Adrenal gland (tissue), 12 donors: ENCODE data around the gene AOPEP. TPM values are rescaled to one million over a fixed set of nuclear protein-coding genes. Genes with fewer than 3 reads are reported as not detected.

Experiments used
- DNase-seq, 7 donors: peaks; one replicate each; pipeline ENCODE4 v3.0.0-alpha.2; 2019 to 2020
- H3K27ac ChIP-seq, 5 donors: fragments of 200-600 bp; sonication (generic) in 4 of 5; 1 replicate in 3 of 5; 2 replicates in 2 of 5; pipeline versions ENCODE4 v1.5.1 to v1.8.0; 2016 to 2020; ENCODE audit warnings: mild to moderate bottlenecking in 1 of 5
- H3K27me3 ChIP-seq: fragments of 200-600 bp; 2 replicates; pipeline ENCODE4 v1.8.0; 2021
- H3K36me3 ChIP-seq, 2 donors: fragments of 200-600 bp; replicated peaks in 1 of 2; 1 replicate in 1 of 2; 2 replicates in 1 of 2; pipeline versions ENCODE4 v1.5.1 to v1.8.0; 2018 to 2022
- H3K4me1 ChIP-seq, 2 donors: fragments of 200-600 bp; replicated peaks in 1 of 2; 1 replicate in 1 of 2; 2 replicates in 1 of 2; pipeline versions ENCODE4 v1.5.1 to v1.8.0; 2018 to 2021
- H3K4me3 ChIP-seq, 4 donors: fragments of 200-600 bp; sonication (generic) in 3 of 4; one replicate each; pipeline ENCODE4 v1.5.1; 2016 to 2018
- H3K9me3 ChIP-seq, 3 donors: fragments of 200-600 bp; sonication (generic) in 1 of 3; replicated peaks in 1 of 3; 1 replicate in 2 of 3; 2 replicates in 1 of 3; pipeline versions ENCODE4 v1.5.1 to v1.8.0; 2016 to 2021
- POLR2A ChIP-seq, 2 donors: fragments of 450-650 bp; IDR thresholded peaks; one replicate each; pipeline ENCODE4 v1.6.1; 2017; ENCODE audit warnings: antibody characterized with exemption in 2 of 2, mild to moderate bottlenecking in 2 of 2, moderate library complexity in 1 of 2
- WGBS, 4 donors: extraction: QIAGEN DNeasy Blood & Tissue Kit in 2 of 4; methylation state at CpG; one replicate each; pipeline versions ENCODE4 v1.1.5 to v1.1.7; 2013 to 2017; 5-methylcytosine and 5-hydroxymethylcytosine counted together
- intact Hi-C, 2 donors: fragments of 100-400 bp; cut with DNase I; formaldehyde crosslinking; loops; one replicate each; pipeline versions ENCODE4 v1.14.1 to v1.15.0; 2022 to 2023
- polyA plus RNA-seq, 3 donors: library from polyadenylated mRNA; stranded (reverse); fragments of 200-250 nt in 2 of 3; fragments of 350-450 nt in 1 of 3; fragmentation: Illumina TruSeq in 1 of 3; extraction: RNeasy Lipid Tissue Mini Kit (QIAGEN cat#74804) in 1 of 3; gene quantifications; one replicate each; pipeline ENCODE4 v1.2.3, GENCODE V29; 2013 to 2014
- total RNA-seq, 9 donors: library from RNA; depleted of rRNA in 4 of 9; stranded (reverse); fragments of >200 nt in 4 of 9; fragments of 120-200 nt in 1 of 9; fragmentation: NEBNext Ultra II Directional in 1 of 9; extraction: Animal tissue kit (Norgen Biotek cat#: 25700) in 1 of 9; gene quantifications; one replicate each; pipeline versions ENCODE4 v1.1.0 to v1.2.4, GENCODE V29; 2013 to 2023
- TF ChIP-seq, protein P1 (sequence below), 6 experiments: fragments of 450-650 bp in 4 of 6; fragments of 200-600 bp in 2 of 6; sonication (generic) in 1 of 6; IDR thresholded peaks; 1 replicate in 5 of 6; 2 replicates in 1 of 6; pipeline versions ENCODE4 v1.5.1 to v1.8.0; 2016 to 2021; ENCODE audit warnings: antibody characterized with exemption in 6 of 6, mild to moderate bottlenecking in 2 of 6, moderate library complexity in 1 of 6
- donor health status: healthy with polysubstance abuse.
- donor health status: Bipolar disorder and iron deficiency.
- donor health status: DM: yes; HTN: yes; CAD: no.
- donor health status: DM: no; HTN: no; CAD: no.
- donor health status: DM: no; HTN: no; CAD: no.
- donor health status: DM: yes; HTN: yes; CAD: no.

The AOPEP gene
- total and polyA plus RNA-seq, 12 donors = 31.0 to 99.6 (median 71.0) TPM

- Histone ChIP-seq H3K4me1 (peaks cover 0 to 11% of the 10 kb centered on the region in 2 donors), H3K27ac (no peak overlapping the region), H3K4me3 (no peak overlapping the region), H3K36me3 (no peaks in the 10 kb centered on the region), H3K27me3 (no peaks in the 10 kb centered on the region), H3K9me3 (no peaks in the 10 kb centered on the region)
- WGBS, 4 donors = 93 to 99% (median 96%) methylated on average over 14 of the region's 14 CpGs
- DNase-seq = no peak
- no peak for TF ChIP-seq POLR2A (IDR thresholded peaks at IDR 0.05)
- TF ChIP-seq, protein P1, sequence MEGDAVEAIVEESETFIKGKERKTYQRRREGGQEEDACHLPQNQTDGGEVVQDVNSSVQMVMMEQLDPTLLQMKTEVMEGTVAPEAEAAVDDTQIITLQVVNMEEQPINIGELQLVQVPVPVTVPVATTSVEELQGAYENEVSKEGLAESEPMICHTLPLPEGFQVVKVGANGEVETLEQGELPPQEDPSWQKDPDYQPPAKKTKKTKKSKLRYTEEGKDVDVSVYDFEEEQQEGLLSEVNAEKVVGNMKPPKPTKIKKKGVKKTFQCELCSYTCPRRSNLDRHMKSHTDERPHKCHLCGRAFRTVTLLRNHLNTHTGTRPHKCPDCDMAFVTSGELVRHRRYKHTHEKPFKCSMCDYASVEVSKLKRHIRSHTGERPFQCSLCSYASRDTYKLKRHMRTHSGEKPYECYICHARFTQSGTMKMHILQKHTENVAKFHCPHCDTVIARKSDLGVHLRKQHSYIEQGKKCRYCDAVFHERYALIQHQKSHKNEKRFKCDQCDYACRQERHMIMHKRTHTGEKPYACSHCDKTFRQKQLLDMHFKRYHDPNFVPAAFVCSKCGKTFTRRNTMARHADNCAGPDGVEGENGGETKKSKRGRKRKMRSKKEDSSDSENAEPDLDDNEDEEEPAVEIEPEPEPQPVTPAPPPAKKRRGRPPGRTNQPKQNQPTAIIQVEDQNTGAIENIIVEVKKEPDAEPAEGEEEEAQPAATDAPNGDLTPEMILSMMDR (IDR thresholded peaks at IDR 0.05) = no peak
- intact Hi-C loops = no loop called here
These were observed 124.3 kb downstream of the AOPEP start for GRCh38 chr9:94850540-94851434.

DNA sequence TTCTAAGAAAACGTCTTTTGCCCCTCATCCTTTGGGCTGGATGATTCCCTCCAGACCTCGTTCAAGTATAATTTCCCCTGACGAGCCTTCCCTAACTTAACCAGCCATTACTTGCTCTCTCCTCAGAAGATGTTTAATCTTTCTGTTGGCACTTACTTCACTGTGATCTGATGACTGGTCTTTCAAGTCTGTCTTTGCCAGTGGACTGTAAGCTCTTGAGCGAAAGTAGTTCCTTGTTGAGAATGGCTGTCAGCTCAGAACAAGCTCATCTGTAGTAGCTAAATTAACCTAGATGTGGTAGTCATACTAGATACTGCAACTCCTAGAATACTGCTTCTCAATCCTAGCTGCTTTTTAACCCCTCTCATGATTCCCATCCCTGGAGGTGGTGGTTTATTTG, 125.0 kb downstream of the AOPEP start:
- TF ChIP-seq POLR2A (IDR thresholded peaks at IDR 0.05) = no peak
- TF ChIP-seq, protein P1 (IDR thresholded peaks at IDR 0.05) = no peak
- Histone ChIP-seq H3K4me1 (peaks cover 0 to 11% of the 10 kb centered on the region in 2 donors), H3K4me3 (no peak overlapping the region), H3K27ac (no peak overlapping the region), H3K27me3 (no peaks in the 10 kb centered on the region), H3K36me3 (no peaks in the 10 kb centered on the region), H3K9me3 (no peaks in the 10 kb centered on the region)
- 89 to 96% (median 95%) methylated on average over 4 of the region's 4 CpGs for WGBS, 4 donors
- no peak for DNase-seq
- intact Hi-C loops = no loop called here

GRCh38 chr9:94851892-94852291, 125.4 kb downstream of the AOPEP start:
- no peak overlapping the region for H3K27ac ChIP-seq
- intact Hi-C loops = no loop called here
- no peak for TF ChIP-seq POLR2A (IDR thresholded peaks at IDR 0.05)
- TF ChIP-seq, protein P1 (IDR thresholded peaks at IDR 0.05) = no peak
- no peaks in the 10 kb centered on the region for H3K9me3 ChIP-seq
- H3K4me3 ChIP-seq = no peak overlapping the region
- H3K36me3 ChIP-seq = no peaks in the 10 kb centered on the region
- H3K27me3 ChIP-seq = no peaks in the 10 kb centered on the region
- no peak for DNase-seq
- WGBS, 4 donors = 91 to 97% (median 94%) methylated on average over 5 of the region's 5 CpGs
- peaks cover 0 to 11% of the 10 kb centered on the region in 2 donors for H3K4me1 ChIP-seq

DNA sequence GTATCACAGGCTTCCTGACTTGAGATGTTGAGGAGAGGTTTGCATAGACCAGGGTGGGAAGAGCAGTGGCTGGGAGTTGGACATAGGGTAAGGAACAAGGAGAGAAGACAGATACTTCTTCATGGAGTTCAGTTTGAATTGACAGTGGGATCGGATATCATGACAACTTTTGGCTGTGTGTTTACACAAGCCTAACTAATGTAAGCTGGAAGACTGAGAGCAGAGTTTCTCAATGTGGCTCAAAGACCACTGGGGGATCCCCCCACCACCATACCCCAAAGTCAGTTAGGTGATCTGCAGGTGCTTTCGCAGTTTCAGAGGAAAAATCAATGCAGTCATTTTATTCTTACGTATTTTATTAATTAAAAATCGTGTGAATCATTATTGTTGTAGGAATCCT, 125.9 kb downstream of the AOPEP start:
- H3K4me3 ChIP-seq = no peak overlapping the region
- DNase-seq = no peak
- H3K36me3 ChIP-seq = no peaks in the 10 kb centered on the region
- no peak for TF ChIP-seq POLR2A (IDR thresholded peaks at IDR 0.05)
- TF ChIP-seq, protein P1 (IDR thresholded peaks at IDR 0.05) = no peak
- no peaks in the 10 kb centered on the region for H3K27me3 ChIP-seq
- intact Hi-C loops = no loop called here
- no peak overlapping the region for H3K27ac ChIP-seq
- no peaks in the 10 kb centered on the region for H3K9me3 ChIP-seq
- 89 to 95% (median 94%) methylated on average over 4 of the region's 4 CpGs for WGBS, 4 donors
- H3K4me1 ChIP-seq = peaks cover 0 to 8% of the 10 kb centered on the region in 2 donors
